SHP77 treated with DMSO at 0.1 percent for 48 hours (cell line): ENCODE data around the gene P2RY8.
"Not testable (repeated sequence)": the region's sequence is repeated elsewhere in the genome, so short reads cannot be mapped to it uniquely, and the experiment has no call there.

Experiments used
- DNase-seq: peaks from one replicate; lab custom pipeline; 2025; lab: John Stamatoyannopoulos, UW

The P2RY8 gene

DNA sequence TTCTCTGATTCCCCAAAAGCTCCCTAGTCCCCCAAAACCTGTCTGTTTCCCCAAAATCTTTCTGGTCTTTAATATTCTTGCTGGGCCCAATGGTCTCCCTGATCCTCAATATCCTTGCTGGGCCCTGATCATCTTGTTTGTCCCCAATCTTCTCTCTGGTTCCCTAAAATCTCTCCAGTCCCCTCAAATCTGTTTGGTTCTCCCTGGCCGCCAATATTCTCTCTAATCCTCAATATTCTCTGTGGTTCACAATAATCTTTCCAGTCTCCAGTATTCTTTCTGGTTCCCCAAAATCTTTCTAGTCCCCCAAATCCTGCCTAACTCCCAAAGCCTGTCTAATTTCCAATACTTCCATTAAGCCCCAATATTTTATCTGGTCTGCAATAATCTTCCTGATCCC is 18.5 kb downstream of the P2RY8 start:
- no peak for DNase-seq

DNA sequence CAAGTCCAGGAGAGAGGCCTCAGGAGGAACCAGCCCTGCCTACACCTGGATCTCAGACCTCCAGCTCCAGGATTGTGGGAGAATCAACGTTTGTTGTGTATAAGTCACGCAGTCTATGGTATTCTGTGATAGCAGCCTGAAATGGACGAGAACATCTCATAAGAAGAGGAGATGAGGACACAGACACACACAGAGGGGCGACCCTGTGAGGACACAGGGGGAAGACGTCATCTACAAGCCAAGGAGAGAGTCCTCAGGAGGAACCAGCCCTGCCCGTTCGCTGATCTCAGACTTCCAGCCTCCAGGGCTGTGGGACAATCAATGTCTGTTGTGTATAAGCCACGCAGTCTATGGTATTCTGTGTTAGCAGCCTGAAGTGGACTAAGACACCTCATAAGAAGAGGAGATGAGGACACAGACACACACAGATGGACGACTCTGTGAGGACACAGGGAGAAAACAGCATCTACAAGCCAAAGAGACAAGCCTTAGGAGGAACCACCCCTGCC is 20.3 kb downstream of the P2RY8 start:
- no peak for DNase-seq

DNA sequence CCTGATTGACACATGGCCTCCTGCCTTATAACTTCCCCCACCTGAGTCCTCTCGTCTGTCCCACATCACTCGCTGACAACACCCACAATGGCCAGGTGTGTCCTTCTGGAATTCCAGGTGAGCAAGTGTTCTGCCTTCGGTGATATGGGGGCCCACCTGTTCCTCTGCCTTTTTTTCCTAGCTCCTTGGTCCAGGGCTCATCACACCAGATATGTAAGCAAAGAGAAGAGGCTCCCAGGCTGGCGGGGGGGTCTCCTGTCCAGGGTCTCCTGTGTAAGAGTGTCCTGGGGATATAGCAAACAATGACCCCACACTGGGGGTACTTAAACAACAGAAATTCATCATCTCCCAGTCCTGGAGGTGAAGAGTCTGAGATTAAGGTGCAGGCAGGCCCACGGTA is 25.2 kb downstream of the P2RY8 start:
- DNase-seq, result no peak

DNA sequence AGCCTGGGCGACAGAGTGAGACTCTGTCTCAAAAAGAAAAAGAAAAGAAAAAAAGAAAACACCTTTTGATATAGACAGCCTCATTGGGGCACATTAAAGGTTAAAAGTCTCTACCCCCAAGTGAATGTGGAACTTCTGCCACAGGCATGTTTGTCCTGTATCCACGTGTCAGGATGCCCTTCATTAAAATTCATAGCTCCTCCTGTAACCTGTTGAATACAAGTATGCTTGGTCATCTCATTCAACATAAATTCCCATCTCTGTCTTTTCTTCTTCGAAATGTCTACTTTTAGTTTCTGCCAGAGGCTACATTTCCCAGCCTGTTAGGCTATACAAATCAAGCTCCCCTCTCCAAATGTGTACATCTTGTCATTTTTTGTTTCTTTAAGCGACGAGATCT is 25.8 kb downstream of the P2RY8 start:
- no peak for DNase-seq

DNA sequence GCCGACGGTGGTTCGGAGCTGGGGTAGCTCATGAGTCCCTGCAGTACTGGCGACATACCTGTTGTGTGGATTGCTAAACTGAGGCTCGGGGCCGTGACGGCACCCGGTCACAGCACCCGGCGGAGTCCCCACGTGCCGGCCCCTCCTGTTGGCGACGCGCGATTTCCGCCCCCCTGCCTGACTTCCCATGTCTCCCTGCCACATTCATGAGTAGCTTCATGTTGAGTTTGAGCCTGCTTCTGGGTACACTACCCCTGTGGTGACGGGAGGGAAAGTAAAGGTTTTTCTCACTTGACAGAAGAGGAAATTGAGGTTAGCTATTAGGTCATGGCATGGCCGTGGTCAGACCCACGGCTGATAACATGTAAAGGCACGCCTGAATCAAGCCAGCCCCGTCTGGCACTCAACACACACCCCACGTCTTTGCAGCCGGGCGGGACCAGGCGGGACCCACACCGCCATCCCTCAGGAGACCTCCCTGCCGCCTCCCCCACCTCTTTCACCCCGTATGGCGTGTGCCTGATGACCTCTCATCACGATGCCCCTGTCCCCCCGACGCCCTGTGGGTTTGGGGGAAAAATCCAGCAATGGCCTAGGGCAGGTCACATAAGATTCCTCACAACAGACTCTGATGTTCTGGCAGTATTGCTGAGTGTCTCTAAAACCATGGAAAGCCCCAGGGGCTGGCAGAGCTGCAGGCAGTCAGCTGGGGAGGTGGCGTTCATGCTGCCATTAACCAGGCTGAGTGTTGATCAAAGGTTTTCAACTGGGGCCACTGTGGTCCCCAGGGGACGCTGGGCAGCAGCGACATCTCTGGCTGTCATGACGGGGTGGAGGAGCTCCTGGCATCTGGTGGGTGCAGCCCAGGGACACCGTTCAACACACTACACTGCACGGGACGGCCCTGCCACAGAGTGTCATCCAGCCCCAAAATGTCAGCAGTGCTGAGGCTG is 29.2 kb downstream of the P2RY8 start:
- DNase-seq, result no peak

DNA sequence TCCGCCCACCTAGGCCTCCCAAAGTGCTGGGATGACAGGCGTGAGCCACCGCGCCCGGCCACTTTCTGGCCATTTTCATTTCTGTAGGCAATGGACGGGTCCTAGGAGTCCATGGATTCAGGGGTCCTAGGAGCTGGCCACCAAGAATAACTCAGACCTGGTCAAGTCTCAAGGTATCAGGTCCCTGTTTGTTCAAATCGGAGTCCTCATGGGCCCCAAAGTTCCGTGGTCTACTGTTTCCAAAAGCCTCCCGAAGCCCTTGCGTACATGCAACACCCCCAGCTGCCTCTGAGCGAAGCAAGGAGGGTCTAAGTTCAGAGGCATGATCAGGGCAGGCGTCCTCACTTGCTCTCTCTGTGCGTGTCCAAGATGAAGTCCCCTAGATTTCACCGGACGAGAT is 30.1 kb downstream of the P2RY8 start:
- DNase-seq, result no peak

DNA sequence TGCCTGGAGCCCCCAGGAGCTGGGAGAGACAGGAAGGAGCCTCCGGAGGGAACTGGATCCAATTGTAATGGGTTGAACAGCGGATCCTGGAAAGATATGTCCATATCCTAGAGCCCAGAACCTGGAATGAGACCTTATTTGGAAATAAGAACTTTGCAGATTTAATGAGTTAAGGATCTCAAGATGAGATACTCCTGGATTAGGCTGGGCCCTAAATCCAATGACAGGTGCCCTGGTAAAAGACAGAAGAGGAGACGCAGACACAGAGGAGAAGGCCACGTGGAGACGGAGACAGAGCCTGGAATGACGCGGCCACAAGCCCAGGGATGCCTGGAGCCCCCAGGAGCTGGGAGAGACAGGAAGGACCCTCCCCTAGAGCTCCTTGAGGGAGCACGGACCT is 34.1 kb downstream of the P2RY8 start:
- no peak for DNase-seq

DNA sequence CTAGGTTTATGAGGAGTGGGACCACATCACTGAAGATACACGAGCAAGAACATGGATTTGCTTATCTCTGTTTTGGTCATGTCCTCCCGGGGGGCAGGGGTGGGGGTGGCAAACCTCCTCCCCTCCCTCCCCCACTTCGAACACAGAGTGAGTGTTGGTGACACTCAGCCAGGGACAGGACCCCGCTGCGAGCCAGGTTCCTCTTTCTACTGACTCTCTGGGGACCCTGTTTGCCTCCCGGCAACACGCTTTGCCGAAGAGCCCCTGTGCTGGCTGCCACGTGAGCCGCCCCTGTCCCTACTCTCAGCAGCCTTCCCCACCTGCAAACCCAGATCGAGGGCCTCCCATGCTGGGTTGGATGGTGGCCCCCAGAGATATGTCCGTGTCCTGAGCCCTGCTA is 34.7 kb downstream of the P2RY8 start:
- no peak for DNase-seq

DNA sequence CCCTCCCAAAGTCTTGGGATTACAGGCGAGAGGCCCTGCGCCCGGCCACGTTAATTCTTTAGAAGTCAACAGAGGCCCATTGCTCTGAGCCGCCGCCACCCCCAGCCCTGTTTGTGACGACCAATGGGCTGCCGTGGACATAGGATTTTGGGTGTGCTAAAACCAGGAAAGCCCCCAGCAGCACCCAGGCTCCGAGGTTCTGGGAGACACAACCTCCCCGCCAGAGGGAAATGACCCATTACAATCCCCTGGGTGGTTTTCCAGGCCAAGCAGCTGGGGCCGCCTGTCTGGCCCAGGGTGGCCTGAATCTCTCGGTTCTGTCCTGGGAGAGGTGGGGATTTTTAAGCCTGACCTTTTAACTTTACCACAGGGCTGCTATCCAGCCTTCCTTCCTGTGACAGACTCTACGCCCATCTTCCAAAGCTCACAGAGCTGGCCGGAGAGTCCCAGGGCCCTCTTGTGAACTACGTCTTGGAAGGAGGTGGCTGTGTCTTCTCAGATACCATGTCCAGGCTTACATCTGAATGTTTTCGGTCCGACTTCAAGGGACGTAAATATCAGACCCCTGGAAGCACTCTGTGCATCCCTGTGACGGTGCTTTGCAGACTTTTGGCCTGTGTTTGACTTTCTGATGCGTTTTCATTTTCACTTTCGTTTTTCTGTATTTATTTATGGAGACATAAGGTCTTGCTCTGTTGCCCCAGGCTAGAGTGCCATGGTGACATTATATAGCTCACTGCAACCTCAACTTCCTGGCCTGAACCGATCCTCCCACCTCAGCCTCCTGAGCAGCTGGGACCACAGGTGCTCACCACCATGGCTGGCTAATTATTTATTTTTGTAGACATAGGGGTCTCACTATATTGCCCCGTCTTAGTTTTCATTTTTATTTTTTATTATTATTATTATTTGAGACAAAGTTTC is 36.0 kb downstream of the P2RY8 start:
- DNase-seq, result no peak

DNA sequence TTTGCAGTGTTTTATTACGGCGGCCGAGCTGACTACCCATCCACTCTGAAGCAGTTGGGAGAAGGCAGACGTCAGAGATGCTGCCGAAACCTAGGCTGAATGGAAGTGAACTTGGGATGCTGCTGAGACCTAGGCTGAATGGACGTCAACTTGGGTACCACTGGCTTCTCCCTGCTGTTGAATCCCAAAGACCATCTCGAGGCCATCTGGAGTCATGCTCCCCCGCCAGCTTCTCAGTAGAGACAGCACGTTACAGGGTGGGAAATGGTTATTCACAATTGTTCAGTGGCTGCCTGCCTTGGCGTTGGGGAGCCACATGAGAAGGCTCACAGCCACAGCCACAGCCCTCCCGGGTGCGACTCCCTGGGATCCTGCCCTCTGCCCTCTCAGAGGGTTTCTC is 40.9 kb downstream of the P2RY8 start:
- no peak for DNase-seq

DNA sequence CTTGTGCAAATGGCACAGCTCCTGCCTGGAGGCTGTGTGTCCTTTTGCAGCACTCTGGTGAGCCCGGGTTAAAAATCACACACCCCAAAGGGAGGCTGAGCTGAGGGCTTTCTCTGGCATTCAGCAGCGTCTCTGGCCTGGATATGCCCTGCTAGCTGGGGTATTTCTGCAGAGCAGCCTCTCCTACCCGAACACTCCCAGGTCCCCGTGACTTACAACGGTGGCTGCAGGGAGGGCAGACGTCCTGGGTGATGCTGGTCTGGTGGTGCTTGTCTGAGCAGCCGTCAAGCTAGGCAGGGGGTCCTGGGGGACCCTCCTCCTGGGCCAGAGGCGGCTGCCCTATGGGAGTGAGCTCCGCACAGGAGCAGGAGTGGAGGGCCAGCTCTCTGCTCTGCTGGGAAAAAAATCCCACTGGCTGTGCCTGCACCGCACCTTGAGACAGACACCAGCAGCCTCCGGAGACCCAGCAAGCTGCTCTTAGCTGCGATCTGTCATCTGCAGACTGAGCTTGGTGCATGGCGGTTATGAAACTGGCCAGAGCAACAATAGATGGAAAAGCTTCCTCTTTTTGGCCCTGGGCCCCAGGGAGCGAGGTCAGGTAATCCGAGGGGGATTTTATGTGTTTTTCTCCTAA is 43.0 kb downstream of the P2RY8 start:
- DNase-seq, result no peak

DNA sequence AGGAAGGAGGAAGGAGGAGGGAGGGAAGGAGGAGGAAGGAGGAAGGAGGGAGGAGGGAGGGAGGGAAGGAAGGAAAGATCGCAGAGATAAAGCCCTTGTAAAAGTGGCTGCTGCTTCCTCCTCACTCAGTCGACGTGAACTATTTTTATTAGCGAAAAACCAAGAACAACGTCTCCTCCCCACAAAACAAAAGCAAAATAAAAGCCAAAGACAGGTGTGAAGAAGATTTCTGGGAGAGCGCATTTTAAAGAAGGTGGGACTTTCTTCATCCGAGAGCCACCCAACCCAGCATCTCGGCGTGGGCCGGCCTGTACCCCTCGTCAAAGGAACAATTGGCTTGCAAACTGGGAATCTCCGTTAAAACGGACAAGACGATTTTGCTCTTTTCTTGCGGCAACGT is 43.6 kb downstream of the P2RY8 start:
- no peak for DNase-seq

DNA sequence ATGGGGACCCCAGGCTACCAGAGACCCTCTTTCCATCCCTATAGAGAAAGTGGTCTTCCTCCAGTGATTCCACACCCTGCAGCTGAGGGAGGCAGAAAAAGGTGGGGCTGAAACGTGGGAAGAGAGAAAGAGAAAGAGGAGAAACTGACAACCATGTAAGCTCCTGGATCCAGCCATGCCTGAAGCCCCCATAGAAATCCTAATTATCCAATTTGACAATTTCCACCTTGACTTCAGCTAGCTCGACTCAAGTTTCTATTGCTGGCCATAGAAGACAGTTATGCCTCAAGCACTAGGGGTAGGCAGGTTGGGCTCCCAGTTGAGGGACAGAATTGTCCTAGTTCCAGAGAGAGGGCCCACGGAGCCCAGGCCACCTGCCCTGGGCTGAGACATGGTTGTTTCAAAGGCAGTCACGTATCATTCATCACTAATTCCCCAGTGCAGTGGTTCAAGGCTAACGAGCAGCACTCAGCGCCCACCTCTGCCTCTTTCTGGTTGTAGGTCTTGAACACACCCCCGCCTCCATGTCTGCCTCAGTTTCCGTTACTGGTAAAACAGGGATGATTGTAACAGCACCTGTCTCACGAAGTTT is 44.5 kb downstream of the P2RY8 start:
- DNase-seq, result no peak

DNA sequence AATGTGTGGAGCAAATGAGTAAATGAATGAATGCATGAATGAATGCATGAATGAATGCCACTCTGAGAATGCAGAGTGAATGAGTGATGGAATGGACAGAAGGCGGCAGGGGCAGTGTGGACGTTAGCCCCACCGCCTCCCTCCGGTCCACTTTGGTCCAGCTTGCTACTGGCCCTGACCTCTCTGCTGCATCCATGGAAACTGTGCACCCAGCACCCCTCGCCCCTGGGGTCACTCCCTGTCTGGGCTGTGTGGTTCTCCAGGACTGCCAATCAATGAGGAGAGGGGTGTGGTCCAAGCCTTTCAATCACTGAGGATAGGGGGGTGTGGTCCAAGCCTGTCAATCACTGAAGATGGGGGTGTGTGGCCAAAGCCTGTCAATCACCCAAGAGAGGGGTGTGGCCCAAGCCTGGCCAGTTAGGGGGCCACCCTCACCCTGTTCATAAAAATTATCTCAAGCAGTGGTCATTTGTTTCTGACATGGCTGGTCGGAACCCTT is 45.1 kb downstream of the P2RY8 start:
- DNase-seq, result no peak

DNA sequence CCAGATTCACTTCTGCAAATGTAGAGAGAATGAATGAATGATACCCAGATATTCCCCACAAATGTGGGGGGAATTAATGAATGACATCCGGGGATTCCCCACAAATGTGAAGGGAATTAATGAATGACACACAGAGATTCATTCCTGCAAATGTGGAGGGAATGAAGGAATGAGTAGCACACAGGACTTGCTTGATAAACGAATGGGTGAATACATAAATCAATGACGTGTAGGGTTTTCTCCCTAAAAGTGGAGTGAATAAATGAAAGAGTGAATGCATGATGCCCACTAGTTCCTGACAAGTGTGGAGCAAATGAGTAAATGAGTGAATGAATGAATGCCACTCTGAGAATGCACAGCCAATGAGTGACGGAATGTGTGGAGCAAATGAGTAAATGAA is 45.7 kb downstream of the P2RY8 start:
- not testable (repeated sequence) for DNase-seq

DNA sequence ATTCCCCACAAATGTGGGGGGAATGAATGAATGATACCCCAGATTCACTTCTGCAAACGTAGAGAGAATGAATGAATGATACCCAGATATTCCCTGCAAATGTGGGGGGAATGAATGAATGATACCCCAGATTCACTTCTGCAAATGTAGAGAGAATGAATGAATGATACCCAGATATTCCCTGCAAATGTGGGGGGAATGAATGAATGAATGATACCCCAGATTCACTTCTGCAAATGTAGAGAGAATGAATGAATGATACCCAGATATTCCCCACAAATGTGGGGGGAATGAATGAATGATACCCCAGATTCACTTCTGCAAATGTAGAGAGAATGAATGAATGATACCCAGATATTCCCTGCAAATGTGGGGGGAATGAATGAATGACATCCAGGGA is 46.3 kb downstream of the P2RY8 start:
- DNase-seq, result not testable (repeated sequence)

DNA sequence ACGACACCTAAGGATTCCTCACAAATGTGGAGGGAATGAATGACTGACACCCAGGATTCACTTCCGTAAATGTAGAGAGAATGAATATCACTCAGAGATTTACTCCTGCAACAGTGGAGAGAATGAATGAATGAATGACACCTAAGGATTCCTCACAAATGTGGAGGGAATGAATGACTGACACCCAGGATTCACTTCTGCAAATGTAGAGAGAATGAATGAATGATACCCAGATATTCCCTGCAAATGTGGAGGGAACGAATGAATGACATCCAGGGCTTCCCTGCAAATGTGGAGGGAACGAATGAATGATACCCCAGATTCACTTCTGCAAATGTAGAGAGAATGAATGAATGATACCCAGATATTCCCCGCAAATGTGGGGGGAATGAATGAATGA is 47.6 kb downstream of the P2RY8 start:
- DNase-seq, result not testable (repeated sequence)

DNA sequence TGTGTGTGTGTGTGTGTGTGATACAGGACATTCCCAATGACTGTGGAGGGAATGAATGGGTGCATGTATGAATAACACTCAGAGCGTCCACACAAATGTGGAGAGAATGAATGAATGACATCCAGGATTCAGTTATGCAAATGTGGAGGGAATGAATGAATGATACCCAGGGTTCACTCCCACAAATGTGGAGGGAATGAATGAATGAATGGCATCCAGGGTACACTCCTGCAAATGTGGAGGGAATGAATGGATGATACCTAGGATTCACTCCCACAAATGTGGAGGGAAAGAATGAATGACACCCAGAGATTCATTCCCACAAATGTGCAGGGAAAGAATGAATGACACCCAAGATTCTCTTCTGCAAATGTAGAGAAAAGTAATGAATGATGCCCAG is 48.2 kb downstream of the P2RY8 start:
- DNase-seq, result no peak

DNA sequence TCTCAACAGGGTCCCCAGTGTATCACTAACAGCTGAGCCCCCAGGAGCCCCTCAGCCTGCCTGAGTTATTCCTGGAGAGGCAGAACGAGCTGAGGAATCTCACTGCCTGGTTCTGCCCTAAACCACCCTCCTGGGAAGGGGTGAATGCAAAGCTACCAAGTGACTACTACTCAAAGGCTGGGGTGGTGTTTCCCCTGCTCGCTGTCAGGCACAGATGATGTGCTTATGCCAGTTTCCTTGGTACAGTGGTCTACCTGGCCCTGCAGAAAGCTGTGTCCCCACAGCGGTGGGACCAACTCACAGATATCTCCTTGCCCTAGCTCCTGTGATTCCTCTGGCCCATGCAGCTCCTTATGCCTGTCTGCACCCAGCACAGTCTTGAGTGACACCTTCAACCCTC is 48.8 kb downstream of the P2RY8 start:
- DNase-seq, result no peak

DNA sequence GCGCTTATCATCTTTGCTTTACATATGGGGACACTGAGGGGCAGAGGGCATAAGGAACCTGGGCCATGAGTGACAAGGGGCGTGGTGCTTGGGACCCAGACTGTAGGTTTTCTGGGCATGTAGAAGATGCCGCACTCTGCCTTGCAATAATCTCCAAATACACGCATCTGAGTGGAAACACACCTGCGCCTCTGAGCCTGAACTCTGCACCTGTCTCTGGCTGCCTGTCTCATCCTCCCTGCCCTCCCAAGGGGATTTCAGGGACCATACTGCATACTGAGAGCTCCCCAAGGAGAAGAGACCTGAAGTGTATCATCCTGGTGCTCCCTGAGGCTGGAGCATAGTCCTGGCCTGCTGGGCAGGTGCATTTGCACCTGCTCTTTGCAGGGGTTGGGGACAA is 49.6 kb downstream of the P2RY8 start:
- DNase-seq, result no peak

DNA sequence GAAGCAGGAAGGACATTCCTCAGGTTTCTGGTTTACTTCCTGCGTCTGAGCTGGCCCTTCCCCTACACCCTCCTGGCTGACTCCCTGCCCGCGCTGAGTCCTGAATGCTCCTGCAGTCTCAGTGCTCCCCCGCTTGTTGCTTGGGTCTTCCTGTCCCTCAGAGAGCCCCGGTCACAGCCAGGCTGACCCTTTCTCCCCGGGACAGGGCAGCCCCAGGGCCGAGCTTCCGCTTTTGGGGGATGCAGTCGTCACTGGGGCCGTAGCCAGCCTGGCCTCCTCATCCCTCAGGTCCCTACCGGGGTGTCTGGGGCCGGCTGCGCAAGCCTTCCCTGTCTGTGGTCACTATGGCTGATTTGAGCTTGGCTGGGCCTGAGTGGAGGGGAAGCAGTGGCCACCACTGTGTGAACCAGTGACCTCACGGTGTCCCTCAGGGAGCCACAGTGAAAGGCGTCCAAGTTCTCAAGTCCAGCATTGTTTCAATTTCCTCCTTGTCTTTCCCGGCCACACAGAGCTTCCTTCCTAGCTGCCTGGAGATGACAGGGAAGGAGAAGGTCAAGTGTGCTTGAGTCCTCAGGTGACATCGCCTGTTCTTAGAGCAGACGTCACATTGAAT is 50.1 kb downstream of the P2RY8 start:
- DNase-seq, result no peak
